Fibroblast of lung (primary cell): Measurements from ENCODE around the gene SLC7A6OS. TPM values are rescaled to one million over a fixed set of nuclear protein-coding genes. Genes with fewer than 3 reads are reported as not detected.

Experiments
- DNase-seq, 2 donors: peaks; one replicate each; pipeline versions ENCODE4 v3.0.0 to v3.0.0-alpha.2; 2010; ENCODE audit warnings: low read depth in 2 of 2
- H2AFZ ChIP-seq: 2 replicates; pipeline ENCODE4 v1.5.1; 2012; ENCODE audit warnings: low read length, control low read depth, inconsistent platforms
- H3K27ac ChIP-seq: 2 replicates; pipeline ENCODE4 v1.5.1; 2011; ENCODE audit warnings: low read length, control low read depth; ENCODE audit not compliant: insufficient read depth
- H3K27me3 ChIP-seq: 2 replicates; pipeline ENCODE4 v1.5.1; 2011; ENCODE audit warnings: mild to moderate bottlenecking, low read length; ENCODE audit not compliant: control insufficient read depth, insufficient read depth
- H3K36me3 ChIP-seq: 2 replicates; pipeline ENCODE4 v1.5.1; 2011; ENCODE audit warnings: low read length; ENCODE audit not compliant: control insufficient read depth, insufficient read depth
- H3K4me1 ChIP-seq: 2 replicates; pipeline ENCODE4 v1.5.1; 2011; ENCODE audit warnings: low read length; ENCODE audit not compliant: control insufficient read depth, insufficient read depth; ENCODE audit errors: extremely low read depth
- H3K4me2 ChIP-seq: 2 replicates; pipeline ENCODE4 v1.5.1; 2011; ENCODE audit warnings: low read length, control low read depth; ENCODE audit not compliant: insufficient read depth; ENCODE audit errors: extremely low read depth
- H3K4me3 ChIP-seq, 4 experiments: fragments of 200-600 bp in 1 of 4; sonication (generic) in 1 of 4; replicated peaks in 1 of 4; 2 replicates each; pipeline ENCODE4 v1.5.1; 2011 to 2016; ENCODE audit warnings: low read length in 4 of 4, low read depth in 3 of 4, mild to moderate bottlenecking in 3 of 4, control low read depth in 2 of 4, inconsistent platforms in 1 of 4, mixed read lengths in 1 of 4; ENCODE audit not compliant: insufficient read depth in 1 of 4; ENCODE audit errors: control extremely low read depth in 1 of 4
- H3K79me2 ChIP-seq: 2 replicates; pipeline ENCODE4 v1.5.1; 2012; ENCODE audit warnings: mild to moderate bottlenecking, low read length, inconsistent platforms; ENCODE audit not compliant: control insufficient read depth, insufficient read depth
- H3K9ac ChIP-seq: 2 replicates; pipeline ENCODE4 v1.5.1; 2011; ENCODE audit warnings: mild to moderate bottlenecking, low read length, control low read depth; ENCODE audit not compliant: insufficient read depth
- H3K9me3 ChIP-seq: 2 replicates; pipeline ENCODE4 v1.5.1; 2012; ENCODE audit warnings: low read depth, low read length; ENCODE audit not compliant: control insufficient read depth, insufficient read depth
- H4K20me1 ChIP-seq: 2 replicates; pipeline ENCODE4 v1.5.1; 2011; ENCODE audit warnings: low read length; ENCODE audit not compliant: control insufficient read depth, insufficient read depth; ENCODE audit errors: extremely low read depth
- EZH2 ChIP-seq: IDR thresholded peaks from 2 replicates; pipeline ENCODE4 v1.5.1; 2012; ENCODE audit warnings: low read length, control low read depth, mild to moderate bottlenecking; ENCODE audit errors: missing control alignments
- polyA minus RNA-seq: library from RNA; depleted of rRNA, polyadenylated mRNA; stranded (reverse); fragments of >200 nt; gene quantifications from 2 replicates; pipeline ENCODE4 v1.2.3, GENCODE V29; 2011; ENCODE audit warnings: low replicate concordance
- polyA plus RNA-seq, 2 donors: library from polyadenylated mRNA; depleted of rRNA in 1 of 2; stranded (reverse) in 1 of 2; unstranded in 1 of 2; fragments of >200 nt; gene quantifications; 2 replicates each; pipeline ENCODE4 v1.2.1, GENCODE V29; 2011 to 2012; ENCODE audit warnings: missing spikeins in 1 of 2
- total RNA-seq: library from RNA; depleted of rRNA; stranded (reverse); fragments of >200 nt; gene quantifications from 2 replicates; pipeline ENCODE4 v1.2.1, GENCODE V29; 2014
- TF ChIP-seq, protein P1 (sequence below), 2 donors: IDR thresholded peaks in 1 of 2; conservative IDR thresholded peaks in 1 of 2; 1 replicate in 1 of 2; 2 replicates in 1 of 2; pipeline ENCODE4 v1.5.1; 2011 to 2012; ENCODE audit warnings: low read length in 2 of 2, control low read depth in 1 of 2, inconsistent platforms in 1 of 2, low read depth in 1 of 2, mild to moderate bottlenecking in 1 of 2

The SLC7A6OS gene
- 16.4 and 19.5 TPM in 2 replicates for total RNA-seq
- polyA plus RNA-seq: 8.7 and 10.0 TPM in 2 replicates
- 8.5 and 9.1 TPM in 2 replicates for polyA plus RNA-seq (2012)
- polyA minus RNA-seq: 2.3 and 6.4 TPM in 2 replicates

DNA sequence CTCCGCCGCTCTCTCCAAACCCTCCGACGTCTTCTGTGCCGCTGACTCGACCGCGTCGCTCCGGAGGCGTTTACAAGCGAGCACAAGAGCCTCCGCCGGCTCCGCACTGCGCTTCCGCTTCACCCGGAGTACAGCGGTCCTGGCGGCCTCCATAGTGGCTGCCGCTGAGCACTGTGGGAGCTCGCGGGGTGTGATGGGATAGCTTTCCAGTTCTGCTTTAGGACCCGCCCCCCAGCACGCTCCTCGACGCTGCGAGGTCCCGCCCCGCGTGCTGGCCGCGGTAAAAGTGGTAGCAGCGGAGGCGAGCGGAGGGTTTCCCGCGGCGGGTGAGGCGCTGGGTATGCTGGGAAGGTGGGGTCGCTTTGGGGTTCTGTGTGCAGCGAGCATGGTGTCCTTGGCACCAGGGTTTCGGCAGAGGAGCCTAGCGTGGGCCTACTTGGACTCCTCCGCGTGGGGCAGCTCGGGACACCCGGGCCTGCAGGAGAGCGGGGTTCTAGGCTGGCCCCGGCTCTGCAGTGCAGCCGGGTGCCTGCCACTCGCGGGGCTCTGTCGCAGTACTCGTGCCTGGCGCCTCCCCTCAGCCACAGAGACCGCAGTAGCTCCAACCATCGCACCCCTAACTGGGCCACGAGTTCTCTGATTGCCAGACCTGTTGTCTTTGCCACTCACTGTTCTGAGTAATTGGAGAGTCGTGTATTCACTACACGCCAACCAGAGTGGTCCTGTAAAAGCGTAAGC, at the start of gene SLC7A6OS, which contains the start of gene PRMT7:
SLC7A6OS (minus strand) TSS at position 173 of the 738 bp plus-strand sequence; CDS start at position 153, 20 bp downstream.
PRMT7 (plus strand) TSS at position 246 of the 738 bp plus-strand sequence. CDS start 4,961 bp downstream, outside the sequence.
- Histone ChIP-seq H3K4me1 (peaks cover 5% of the 10 kb centered on the region), H3K36me3 (peaks cover 3% of the 10 kb centered on the region), H3K9ac (peak within 1 kb of the TSS; percentile 82), H3K9me3 (no peaks in the 10 kb centered on the region), H3K4me3 (peak within 1 kb of the TSS; percentile 86 to 97 (median 90)), H4K20me1 (no peaks in the 10 kb centered on the region), H3K27ac (peak within 1 kb of the TSS; percentile 87), H3K27me3 (no peaks in the 10 kb centered on the region), H2AFZ (peak within 1 kb of the TSS; percentile 98), H3K4me2 (peak within 1 kb of the TSS; percentile 99), H3K79me2 (peaks cover 41% of the 10 kb centered on the region)
- no peak for TF ChIP-seq EZH2
- TF ChIP-seq, protein P1, sequence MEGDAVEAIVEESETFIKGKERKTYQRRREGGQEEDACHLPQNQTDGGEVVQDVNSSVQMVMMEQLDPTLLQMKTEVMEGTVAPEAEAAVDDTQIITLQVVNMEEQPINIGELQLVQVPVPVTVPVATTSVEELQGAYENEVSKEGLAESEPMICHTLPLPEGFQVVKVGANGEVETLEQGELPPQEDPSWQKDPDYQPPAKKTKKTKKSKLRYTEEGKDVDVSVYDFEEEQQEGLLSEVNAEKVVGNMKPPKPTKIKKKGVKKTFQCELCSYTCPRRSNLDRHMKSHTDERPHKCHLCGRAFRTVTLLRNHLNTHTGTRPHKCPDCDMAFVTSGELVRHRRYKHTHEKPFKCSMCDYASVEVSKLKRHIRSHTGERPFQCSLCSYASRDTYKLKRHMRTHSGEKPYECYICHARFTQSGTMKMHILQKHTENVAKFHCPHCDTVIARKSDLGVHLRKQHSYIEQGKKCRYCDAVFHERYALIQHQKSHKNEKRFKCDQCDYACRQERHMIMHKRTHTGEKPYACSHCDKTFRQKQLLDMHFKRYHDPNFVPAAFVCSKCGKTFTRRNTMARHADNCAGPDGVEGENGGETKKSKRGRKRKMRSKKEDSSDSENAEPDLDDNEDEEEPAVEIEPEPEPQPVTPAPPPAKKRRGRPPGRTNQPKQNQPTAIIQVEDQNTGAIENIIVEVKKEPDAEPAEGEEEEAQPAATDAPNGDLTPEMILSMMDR (conservative IDR thresholded peaks at IDR 0.05 in 1 of 2, IDR thresholded peaks at IDR 0.05 in 1 of 2; ENCODE audit: low read depth in 1 of 2, low read length in 2 of 2): peak in 1 of 2 donors; percentile 1
- DNase-seq: peak; percentile 87 to 89

DNA sequence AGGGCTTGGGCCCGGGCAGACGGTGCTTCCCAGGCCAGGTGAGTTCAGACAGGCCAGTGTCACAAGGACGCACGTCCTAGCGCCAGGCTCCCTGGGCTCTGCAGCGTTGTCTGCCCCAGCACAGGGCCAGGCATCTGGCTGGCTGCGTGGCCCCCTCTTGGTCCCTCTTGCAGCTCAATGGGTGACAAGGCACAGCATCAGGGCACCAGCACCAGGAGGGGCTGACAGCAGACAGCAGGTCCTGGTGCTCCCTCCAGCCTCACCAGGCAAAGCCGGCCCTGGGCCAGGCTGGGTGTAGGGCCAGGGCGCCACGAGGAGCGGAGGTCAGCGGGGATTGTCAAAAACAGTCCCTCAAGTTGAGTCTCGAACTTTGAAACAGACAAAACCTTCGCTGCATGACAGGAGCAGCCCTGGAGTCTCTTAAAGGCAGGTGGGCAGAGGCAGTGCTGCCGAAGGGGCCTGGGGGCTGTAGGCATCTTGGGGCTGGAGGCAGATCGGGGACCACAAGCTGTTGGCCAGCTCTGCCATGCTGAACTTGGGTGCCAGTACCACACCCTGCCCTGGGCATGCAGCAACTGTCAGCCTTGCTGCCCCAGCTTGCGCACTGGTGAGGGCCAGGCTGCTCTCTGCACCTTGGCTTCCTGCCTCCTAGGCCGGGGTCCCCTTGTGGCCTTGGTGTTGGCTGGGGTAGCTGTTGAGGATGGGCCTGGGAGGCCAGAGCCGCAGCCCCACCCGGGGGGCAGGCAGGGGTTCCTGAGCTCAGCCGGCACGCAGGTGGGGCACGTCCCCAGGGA, 48.8 kb upstream of the SLC7A6OS start:
- Histone ChIP-seq H3K9me3 (no peaks in the 10 kb centered on the region), H3K36me3 (peaks cover 10% of the 10 kb centered on the region), H4K20me1 (no peaks in the 10 kb centered on the region), H3K4me3 (no peak overlapping the region), H3K27ac (no peak overlapping the region), H3K27me3 (peaks cover 2% of the 10 kb centered on the region), H3K4me2 (no peak overlapping the region), H3K9ac (no peak overlapping the region), H2AFZ (no peak overlapping the region), H3K79me2 (no peaks in the 10 kb centered on the region), H3K4me1 (no peaks in the 10 kb centered on the region)
- TF ChIP-seq, protein P1 (conservative IDR thresholded peaks at IDR 0.05 in 1 of 2, IDR thresholded peaks at IDR 0.05 in 1 of 2; ENCODE audit: low read depth in 1 of 2, low read length in 2 of 2): no peak
- TF ChIP-seq EZH2: no peak
- no peak for DNase-seq

DNA sequence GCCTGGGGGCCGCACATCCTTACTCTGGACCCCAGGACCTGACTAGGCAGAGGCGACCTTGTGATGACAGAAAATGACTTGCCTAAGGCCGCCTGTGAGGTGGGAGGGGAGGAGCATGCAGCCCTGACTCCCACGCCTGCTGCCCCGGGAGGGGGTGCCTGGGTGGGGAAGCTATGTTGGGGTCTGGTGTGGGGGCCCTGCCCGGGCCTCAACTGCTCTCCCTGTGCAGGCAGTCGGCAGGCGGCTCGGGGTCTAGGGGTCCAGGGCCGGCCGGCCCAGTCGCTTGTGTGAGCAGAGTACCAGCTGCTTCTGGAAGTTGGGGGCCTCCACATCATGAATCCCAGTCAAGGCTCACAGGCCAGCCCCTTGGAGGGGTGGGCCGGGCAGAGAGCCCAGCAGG, 48.2 kb upstream of the SLC7A6OS start:
- Histone ChIP-seq H3K27ac (no peak overlapping the region), H4K20me1 (no peaks in the 10 kb centered on the region), H3K9ac (no peak overlapping the region), H3K9me3 (no peaks in the 10 kb centered on the region), H3K79me2 (no peaks in the 10 kb centered on the region), H3K27me3 (peaks cover 2% of the 10 kb centered on the region), H2AFZ (no peak overlapping the region), H3K4me3 (no peak overlapping the region), H3K36me3 (peaks cover 12% of the 10 kb centered on the region), H3K4me1 (no peaks in the 10 kb centered on the region), H3K4me2 (no peak overlapping the region)
- TF ChIP-seq, protein P1 (conservative IDR thresholded peaks at IDR 0.05 in 1 of 2, IDR thresholded peaks at IDR 0.05 in 1 of 2; ENCODE audit: low read depth in 1 of 2, low read length in 2 of 2): no peak
- no peak for TF ChIP-seq EZH2
- DNase-seq: no peak
